K562 (cell line): ENCODE measurements around the gene ADTRP. TPM values are rescaled to one million over a fixed set of nuclear protein-coding genes. Genes with fewer than 3 reads are reported as not detected.

Experiments
- ATAC-seq: fragments of 200-7000 bp; cut with Tn5 transposase; 3 replicates; pipeline ENCODE4 v1.9.1; 2020; ENCODE audit warnings: moderate library complexity
- BruUV-seq: library from RNA; stranded (reverse); fragments of 400-500 nt; replicated peaks from 2 replicates; lab custom pipeline; 2021; lab: Mats Ljungman, UMichigan
- CTCF ChIA-PET: fragments of 300-600 bp; formaldehyde crosslinking; extraction: SDS; loops from one replicate; lab custom pipeline; 2021; ENCODE audit warnings: low intra/inter-chr PET ratio; lab: Yijun Ruan, JAX
- POLR2A ChIA-PET: fragments of 300-600, 350-650 bp; sonication (Branson Sonifier 250); formaldehyde crosslinking; extraction: SDS; loops from one replicate; lab custom pipeline; 2021; ENCODE audit warnings: antibody characterized with exemption, inconsistent platforms; lab: Yijun Ruan, JAX
- DNase-seq, 4 experiments: peaks; one replicate each; pipeline versions ENCODE4 v3.0.0 to v3.0.0-alpha.2; 2011 to 2018; ENCODE audit warnings: low spot score in 3 of 4, mixed read lengths in 3 of 4; ENCODE audit errors: extremely low read depth in 1 of 4
- FAIRE-seq: peaks from 2 replicates; lab custom pipeline; 2011; peaks lifted over from hg19 to GRCh38; lab: Jason Lieb, UNC
- H2AFZ ChIP-seq: 2 replicates; pipeline ENCODE4 v1.6.0; 2011; ENCODE audit warnings: low read depth, low read length, control low read depth, inconsistent platforms
- H3K27ac ChIP-seq: fragments of 200-600 bp; 3 replicates; pipeline ENCODE4 v1.8.0; 2011; ENCODE audit warnings: low read depth, mild to moderate bottlenecking, control low read depth, inconsistent platforms, low read length, moderate library complexity, mixed read lengths; ENCODE audit errors: extremely low read depth
- H3K27me3 ChIP-seq, 2 experiments: fragments of 300-600 bp in 1 of 2; 2 replicates in 1 of 2; 3 replicates in 1 of 2; pipeline versions ENCODE4 v1.6.0 to v1.8.0; 2011; ENCODE audit warnings: inconsistent platforms in 2 of 2, low read length in 2 of 2, mild to moderate bottlenecking in 1 of 2, mixed read lengths in 1 of 2, moderate library complexity in 1 of 2; ENCODE audit not compliant: control insufficient read depth in 2 of 2, insufficient read depth in 2 of 2
- H3K36me3 ChIP-seq: fragments of 300-600 bp; 3 replicates; pipeline ENCODE4 v1.8.0; 2011; ENCODE audit warnings: mild to moderate bottlenecking, low read length, inconsistent platforms; ENCODE audit not compliant: control insufficient read depth, insufficient read depth
- H3K4me1 ChIP-seq, 2 experiments: fragments of 200-600 bp in 1 of 2; replicated peaks in 1 of 2; 2 replicates in 1 of 2; 3 replicates in 1 of 2; pipeline versions ENCODE4 v1.5.1 to v1.8.0; 2011; ENCODE audit warnings: inconsistent platforms in 2 of 2, low read length in 2 of 2, mild to moderate bottlenecking in 1 of 2, mixed read lengths in 1 of 2, moderate library complexity in 1 of 2; ENCODE audit not compliant: control insufficient read depth in 2 of 2, insufficient read depth in 2 of 2
- H3K4me2 ChIP-seq: 2 replicates; pipeline ENCODE4 v1.6.1; 2011; ENCODE audit warnings: low read length, control low read depth, inconsistent platforms, mixed read lengths; ENCODE audit not compliant: insufficient read depth
- H3K4me3 ChIP-seq: fragments of 200-600 bp; sonication (generic), shearing (Covaris generic); 2 replicates; pipeline ENCODE4 v1.5.1; 2016; ENCODE audit warnings: control low read depth, inconsistent platforms
- H3K79me2 ChIP-seq: fragments of 200-600 bp; 3 replicates; pipeline ENCODE4 v1.8.0; 2011; ENCODE audit warnings: low read length, inconsistent platforms; ENCODE audit not compliant: control insufficient read depth, insufficient read depth
- H3K9ac ChIP-seq, 2 experiments: 2 replicates each; pipeline versions ENCODE4 v1.6.0 to v1.6.1; 2011; ENCODE audit warnings: low read depth in 2 of 2, low read length in 2 of 2, control low read depth in 1 of 2, inconsistent platforms in 1 of 2, mild to moderate bottlenecking in 1 of 2, mixed read lengths in 1 of 2; ENCODE audit not compliant: insufficient read depth in 1 of 2
- H3K9me1 ChIP-seq: one replicate; pipeline ENCODE4 v1.6.0; 2011; ENCODE audit warnings: inconsistent platforms, mild to moderate bottlenecking, low read length, moderate library complexity; ENCODE audit not compliant: control insufficient read depth, insufficient read depth
- H3K9me3 ChIP-seq: replicated peaks from 2 replicates; pipeline ENCODE4 v1.5.1; 2011; ENCODE audit warnings: low read depth, low read length, inconsistent platforms; ENCODE audit not compliant: control insufficient read depth, insufficient read depth
- H4K20me1 ChIP-seq: replicated peaks from 2 replicates; pipeline ENCODE4 v1.6.1; 2011; ENCODE audit warnings: low read length, inconsistent platforms, mixed read lengths; ENCODE audit not compliant: control insufficient read depth, insufficient read depth
- ATF3 ChIP-seq, 2 experiments: fragments of 450-650 bp in 1 of 2; sonication (generic) in 1 of 2; formaldehyde crosslinking in 1 of 2; IDR thresholded peaks in 1 of 2; conservative IDR thresholded peaks in 1 of 2; 2 replicates each; pipeline versions ENCODE4 v1.6.1 to v1.8.1; 2016 to 2023; ENCODE audit warnings: mild to moderate bottlenecking in 2 of 2, moderate library complexity in 2 of 2, inconsistent platforms in 1 of 2, missing genetic modification reagents in 1 of 2
- CREBBP ChIP-seq: IDR thresholded peaks from one replicate; pipeline ENCODE4 v1.6.1; 2012; ENCODE audit warnings: low read depth, mild to moderate bottlenecking, control low read depth, inconsistent platforms, low read length
- POLR2G ChIP-seq: fragments of 200-400 bp; formaldehyde crosslinking; IDR thresholded peaks from 2 replicates; pipeline ENCODE4 v1.6.1; 2017; ENCODE audit warnings: low read depth, mild to moderate bottlenecking, antibody characterized with exemption, low read length, moderate library complexity
- RBM22 ChIP-seq: fragments of 200-400 bp; formaldehyde crosslinking; IDR thresholded peaks from 2 replicates; pipeline ENCODE4 v1.6.1; 2018; ENCODE audit warnings: low read length, low read depth; ENCODE audit not compliant: poor library complexity, severe bottlenecking
- ZFP30 ChIP-seq: fragments of 250-450 bp; sonication (Bioruptor Pico); IDR thresholded peaks from 2 replicates; pipeline ENCODE4 v1.8.0; 2022; ENCODE audit warnings: moderate library complexity, mild to moderate bottlenecking, inconsistent platforms, borderline replicate concordance
- ZNF280A ChIP-seq: fragments of 450-650 bp; IDR thresholded peaks from 2 replicates; pipeline ENCODE4 v1.6.1; 2018; ENCODE audit warnings: mild to moderate bottlenecking, low read depth; ENCODE audit not compliant: partially characterized antibody
- ZNF655 ChIP-seq: fragments of 250-450 bp; sonication (Bioruptor Pico); IDR thresholded peaks from 2 replicates; pipeline ENCODE4 v1.5.0; 2021
- ZNF696 ChIP-seq: fragments of 250-450 bp; sonication (Bioruptor Pico); conservative IDR thresholded peaks from 2 replicates; pipeline ENCODE4 v1.4.0; 2020; ENCODE audit warnings: mild to moderate bottlenecking, moderate library complexity
- ZNF77 ChIP-seq: fragments of 250-450 bp; sonication (Bioruptor Pico); IDR thresholded peaks from 2 replicates; pipeline ENCODE4 v1.5.0; 2020
- WGBS: fragments of 100-300 bp; shearing (Covaris generic); methylation state at CpG from one replicate; pipeline ENCODE4 v1.1.6; 2016; ENCODE audit warnings: low coverage, mixed read lengths; ENCODE audit not compliant: insufficient coverage; ENCODE audit errors: missing lambda C conversion rate; 5-methylcytosine and 5-hydroxymethylcytosine counted together
- in situ Hi-C: fragments of 300-500 bp; cut with MboI; formaldehyde crosslinking; loops from 4 replicates; pipeline ENCODE4 v1.15.0; 2018; ENCODE audit warnings: inconsistent platforms, mixed read lengths
- intact Hi-C: fragments of 100-400 bp; cut with micrococcal nuclease; formaldehyde crosslinking; loops from 2 replicates; pipeline ENCODE4 v1.14.2; 2022
- polyA plus RNA-seq, 8 experiments: library from polyadenylated mRNA; depleted of rRNA in 4 of 8; stranded (reverse) in 5 of 8; unstranded in 3 of 8; fragments of >200 nt; fragmentation: Nextera tagmentation in 2 of 8; fragmentation: Illumina TruSeq in 1 of 8; extraction: Ambion mirVana in 2 of 8; extraction: Trizol in 1 of 8; gene quantifications; 2 replicates each; pipeline versions ENCODE4 v1.2.1 to v1.2.3, GENCODE V29; 2011 to 2014; ENCODE audit warnings: inconsistent platforms in 1 of 8, missing spikeins in 1 of 8
- total RNA-seq, 7 experiments: library from RNA; depleted of rRNA in 6 of 7; stranded (reverse); fragments of >200 nt in 6 of 7; fragmentation: Illumina TruSeq in 2 of 7; extraction: Trizol in 2 of 7; gene quantifications; 2 replicates each; pipeline versions ENCODE4 v1.2.1 to v1.2.3, GENCODE V29; 2011 to 2021; ENCODE audit warnings: low replicate concordance in 1 of 7

Gene ADTRP
- total and polyA plus RNA-seq, 9 of the 15 experiments (the other 6 are each of a cell fraction or from before 2014, with no cell fraction given): 7.4 to 24.0 (median 13.6) TPM

- no TSS peak for BruUV-seq
- Histone ChIP-seq H3K79me2 (no peaks in the 10 kb centered on the region), H3K9ac (no peak overlapping the region), H3K36me3 (no peaks in the 10 kb centered on the region), H3K9me3 (no peaks in the 10 kb centered on the region; the same call in 1 of the 2 replicates), H3K4me2 (no peak overlapping the region), H3K27me3 (no peaks in the 10 kb centered on the region), H3K9me1 (no peaks in the 10 kb centered on the region), H3K27ac (no peak overlapping the region), H3K4me3 (no peak overlapping the region), H4K20me1 (no peaks in the 10 kb centered on the region)
- FAIRE-seq: no peak
- ChIA-PET POLR2A (interaction anchor here (0.7 kb wide), 1 partner anchor 62 kb away, joined by 3 read pairs; no protein-coding TSS in a partner anchor), CTCF (no interaction called here)
- in situ Hi-C loops: no loop called here
- ATAC-seq: no peak
- intact Hi-C loops: no loop called here
- no peak for TF ChIP-seq ZNF77 (CRISPR knock-in tag)
- TF ChIP-seq, all 486 proteins: peak for 0
- Histone ChIP-seq H2AFZ (no peak overlapping the region), H3K4me1 (peaks cover 0 to 16% of the 10 kb centered on the region in 2 experiments; a peak in 3 of 5 replicates)
- WGBS: 63% methylated on average over 4 of the region's 4 CpGs
- DNase-seq: no peak
These were observed 19.7 kb downstream of the ADTRP start for GRCh38 chr6:11758878-11759277.

- Histone ChIP-seq H4K20me1 (no peaks in the 10 kb centered on the region), H3K27me3 (no peaks in the 10 kb centered on the region), H3K9me1 (no peaks in the 10 kb centered on the region), H2AFZ (no peak overlapping the region), H3K4me3 (no peak overlapping the region), H3K4me1 (peaks cover 0 to 16% of the 10 kb centered on the region in 2 experiments; a peak in 3 of 5 replicates), H3K27ac (no peak overlapping the region), H3K9me3 (no peaks in the 10 kb centered on the region; the same call in 1 of the 2 replicates), H3K9ac (no peak overlapping the region), H3K36me3 (no peaks in the 10 kb centered on the region), H3K4me2 (no peak overlapping the region), H3K79me2 (no peaks in the 10 kb centered on the region)
- intact Hi-C loops (no loop called here), in situ Hi-C loops (no loop called here)
- 61% methylated on average over 1 of the region's 1 CpG for WGBS
- POLR2A ChIA-PET: no interaction called here
- CTCF ChIA-PET: no interaction called here
- no peak for FAIRE-seq
- TF ChIP-seq ZNF655 (CRISPR knock-in tag) (no peak), ZFP30 (CRISPR knock-in tag) (no peak), POLR2G (no peak), CREBBP (no peak), ZNF280A (no peak), ATF3 (IDR thresholded peaks at IDR 0.05) (no peak), ATF3 (CRISPR knock-in tag; conservative IDR thresholded peaks at IDR 0.05) (no peak), RBM22 (no peak), ZNF696 (CRISPR knock-in tag) (no peak)
- DNase-seq: no peak
- no TSS peak for BruUV-seq
- ATAC-seq: no peak
These were observed 21.9 kb downstream of the ADTRP start for GRCh38 chr6:11756726-11757125.
